ENCODE measurements around the gene NABP1.

GRCh38 chr2:191705701-191706100, 27.8 kb downstream of the NABP1 start:
- TF ChIP-seq CTCF (IDR thresholded peaks at IDR 0.05; ENCODE audit: low read depth, low read length) (no peak), POLR2A (IDR thresholded peaks at IDR 0.05; ENCODE audit: extremely low read depth, insufficient read length) (no peak), MAX (IDR thresholded peaks at IDR 0.05; ENCODE audit: low read depth, low read length) (no peak), MYC (IDR thresholded peaks at IDR 0.05; ENCODE audit: low read depth, low read length) (no peak)

All from NB4 (cell line).